NCI-H526 treated with DMSO at 0.1 percent for 48 hours (cell line): Measurements from ENCODE around the gene FOXL2NB.

ENCODE experiments used
- DNase-seq: peaks from one replicate; lab custom pipeline; 2025; lab: John Stamatoyannopoulos, UW

Gene FOXL2NB

GRCh38 chr3:138933068-138933668 is 13.8 kb upstream of the FOXL2NB start:
- no peak for DNase-seq

- no peak for DNase-seq
Observed at GRCh38 chr3:138933981-138934691, 12.9 kb upstream of the FOXL2NB start.

GRCh38 chr3:138935505-138935862 is 11.5 kb upstream of the FOXL2NB start:
- DNase-seq = no peak

- peak; percentile 70 for DNase-seq
Observed at GRCh38 chr3:138935863-138936740, 10.9 kb upstream of the FOXL2NB start.

GRCh38 chr3:138936741-138937689 is 10.0 kb upstream of the FOXL2NB start:
- DNase-seq = no peak

GRCh38 chr3:138937690-138938055 is 9.3 kb upstream of the FOXL2NB start:
- no peak for DNase-seq

- no peak for DNase-seq
Observed at GRCh38 chr3:138938056-138938876, 8.8 kb upstream of the FOXL2NB start.

- no peak for DNase-seq
Observed at GRCh38 chr3:138938877-138939560, 8.0 kb upstream of the FOXL2NB start.

GRCh38 chr3:138939561-138940241 is 7.3 kb upstream of the FOXL2NB start:
- no peak for DNase-seq

- no peak for DNase-seq
Observed at GRCh38 chr3:138940446-138940845, 6.6 kb upstream of the FOXL2NB start.

GRCh38 chr3:138941259-138941885 is 5.6 kb upstream of the FOXL2NB start:
- peak; percentile 3 for DNase-seq

GRCh38 chr3:138942271-138942670 is 4.7 kb upstream of the FOXL2NB start:
- DNase-seq = no peak

GRCh38 chr3:138942861-138943623 is 4.0 kb upstream of the FOXL2NB start:
- DNase-seq = no peak

- DNase-seq = no peak
Observed at GRCh38 chr3:138943724-138944653, 3.0 kb upstream of the FOXL2NB start.

GRCh38 chr3:138944654-138944928 is 2.4 kb upstream of the FOXL2NB start:
- DNase-seq = no peak

- DNase-seq = no peak
Observed at GRCh38 chr3:138944929-138945708, 1.9 kb upstream of the FOXL2NB start.
